Mucosa of stomach (tissue), 1 donor: ENCODE measurements around the gene RETREG3.
"Not testable (repeated sequence)": the region's sequence is repeated elsewhere in the genome, so short reads cannot be mapped to it uniquely, and the experiment has no call there.

Experiments
- H3K27me3 ChIP-seq: one replicate; pipeline ENCODE4 v1.7.0; 2013; ENCODE audit warnings: mild to moderate bottlenecking, low read length; ENCODE audit not compliant: control insufficient read depth, insufficient read depth
- H3K36me3 ChIP-seq: one replicate; pipeline ENCODE4 v1.7.0; 2013; ENCODE audit warnings: low read length; ENCODE audit not compliant: control insufficient read depth, insufficient read depth
- H3K4me1 ChIP-seq: one replicate; pipeline ENCODE4 v1.7.0; 2013; ENCODE audit warnings: mild to moderate bottlenecking, low read length; ENCODE audit not compliant: control insufficient read depth, insufficient read depth
- H3K4me3 ChIP-seq: one replicate; pipeline ENCODE4 v1.7.0; 2013; ENCODE audit warnings: low read length
- H3K9ac ChIP-seq: one replicate; pipeline ENCODE4 v1.7.0; 2013; ENCODE audit warnings: mild to moderate bottlenecking, low read length, moderate library complexity
- H3K9me3 ChIP-seq: one replicate; pipeline ENCODE4 v1.7.0; 2013; ENCODE audit warnings: mild to moderate bottlenecking, low read length, moderate library complexity; ENCODE audit not compliant: control insufficient read depth
- donor health status: Pancreatic carcinoma.

The RETREG3 gene

DNA sequence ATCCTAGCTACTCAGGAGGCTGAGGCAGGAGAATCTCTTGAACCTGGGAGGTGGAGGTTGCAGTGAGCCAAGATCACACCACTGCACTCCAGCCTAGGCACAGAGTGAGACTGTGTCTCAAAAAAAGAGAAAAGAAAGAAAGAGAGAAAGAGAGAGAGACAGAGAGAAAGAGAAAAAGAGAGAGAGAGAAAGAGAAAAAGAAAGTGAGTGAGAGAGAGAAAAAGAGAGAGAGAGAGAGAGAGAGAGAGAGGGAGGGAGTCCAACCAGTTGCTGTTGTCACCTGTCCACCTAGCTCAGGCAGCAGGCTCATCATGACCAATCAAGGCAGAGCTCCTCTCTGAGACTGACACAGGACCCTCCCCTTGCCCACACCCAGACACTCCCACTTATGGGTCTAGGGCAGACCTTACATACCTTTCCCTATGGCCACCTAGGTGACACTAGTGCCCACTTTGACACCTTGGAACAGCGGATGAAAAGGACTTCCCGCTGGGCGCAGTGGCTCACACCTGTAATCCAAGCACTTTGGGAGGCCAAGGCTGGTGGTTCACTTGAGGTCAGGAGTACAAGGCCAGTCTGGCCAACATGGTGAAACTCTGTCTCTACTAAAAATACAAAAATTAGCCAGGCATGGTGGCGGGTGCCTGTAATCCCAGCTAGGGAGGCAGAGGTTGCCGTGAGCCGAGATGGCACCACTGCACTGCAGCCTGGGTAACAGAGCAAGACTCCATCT is 18.0 kb upstream of the RETREG3 start:
- H3K36me3 ChIP-seq, H3K27me3 ChIP-seq, H3K9me3 ChIP-seq, H3K9ac ChIP-seq, H3K4me3 ChIP-seq: not testable (repeated sequence)
- H3K4me1 ChIP-seq = peaks cover 33% of the 10 kb centered on the region

DNA sequence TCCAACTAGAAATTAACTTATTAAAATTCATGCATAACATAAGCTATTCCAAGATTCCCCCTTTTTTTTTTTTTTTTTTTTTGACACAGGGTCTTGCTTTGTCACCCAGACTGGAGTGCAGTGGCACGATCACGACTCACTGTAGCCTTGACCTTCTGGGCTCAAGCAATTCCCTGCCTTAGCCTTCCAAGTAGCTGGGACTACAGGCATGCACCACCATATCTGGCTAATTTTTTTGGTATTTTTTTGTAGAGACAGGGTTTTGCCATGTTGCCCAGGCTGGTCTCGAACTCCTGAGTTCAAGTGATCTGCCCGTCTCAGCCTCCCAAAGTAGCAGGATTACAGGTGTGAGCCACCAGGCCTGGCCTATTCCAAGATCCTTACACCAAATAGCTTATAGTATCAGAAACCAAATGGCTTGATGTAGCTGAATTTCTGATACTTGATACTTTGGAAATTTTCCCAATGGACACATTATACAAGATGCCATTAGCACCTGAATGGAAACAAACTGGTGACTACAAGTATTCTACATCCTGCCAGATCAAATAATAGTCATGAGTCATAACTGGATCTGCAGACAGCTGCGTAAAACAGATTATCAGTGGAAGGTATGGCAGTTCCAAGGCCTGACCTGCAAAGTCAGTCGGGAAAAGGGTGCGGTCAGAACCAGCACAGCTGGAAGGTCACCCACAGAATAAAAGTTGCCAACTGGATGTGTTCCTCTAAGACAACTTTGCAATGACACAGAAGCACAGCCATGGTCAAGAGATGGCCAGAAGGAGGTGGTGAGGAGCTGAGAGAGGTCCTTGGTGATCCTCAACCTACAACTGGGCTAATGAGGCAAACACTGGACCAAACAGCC is 14.8 kb upstream of the RETREG3 start:
- no peaks in the 10 kb centered on the region for H3K9me3 ChIP-seq
- H3K4me1 ChIP-seq = peaks cover 42% of the 10 kb centered on the region
- no peaks in the 10 kb centered on the region for H3K36me3 ChIP-seq
- H3K4me3 ChIP-seq = no peak overlapping the region
- no peak overlapping the region for H3K9ac ChIP-seq
- no peaks in the 10 kb centered on the region for H3K27me3 ChIP-seq

DNA sequence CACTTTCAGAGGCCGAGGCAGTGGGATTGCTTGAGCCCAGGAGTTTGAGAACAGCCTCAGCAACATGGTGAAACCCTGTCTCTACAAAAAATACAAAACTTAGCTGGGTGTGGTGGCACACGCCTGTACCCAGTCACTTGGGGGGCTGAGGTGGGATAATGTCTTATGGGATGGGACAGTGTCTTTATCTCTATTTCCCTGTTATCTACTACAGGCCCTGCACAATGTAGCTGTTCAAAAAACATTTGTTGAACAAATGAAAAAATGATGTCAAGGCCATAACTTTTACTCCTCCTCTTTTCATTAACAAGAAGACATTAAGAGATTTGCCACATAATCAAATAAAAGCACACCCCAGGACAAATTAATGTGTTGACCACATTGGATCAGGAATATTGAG is 14.1 kb upstream of the RETREG3 start:
- H3K9me3 ChIP-seq = no peaks in the 10 kb centered on the region

DNA sequence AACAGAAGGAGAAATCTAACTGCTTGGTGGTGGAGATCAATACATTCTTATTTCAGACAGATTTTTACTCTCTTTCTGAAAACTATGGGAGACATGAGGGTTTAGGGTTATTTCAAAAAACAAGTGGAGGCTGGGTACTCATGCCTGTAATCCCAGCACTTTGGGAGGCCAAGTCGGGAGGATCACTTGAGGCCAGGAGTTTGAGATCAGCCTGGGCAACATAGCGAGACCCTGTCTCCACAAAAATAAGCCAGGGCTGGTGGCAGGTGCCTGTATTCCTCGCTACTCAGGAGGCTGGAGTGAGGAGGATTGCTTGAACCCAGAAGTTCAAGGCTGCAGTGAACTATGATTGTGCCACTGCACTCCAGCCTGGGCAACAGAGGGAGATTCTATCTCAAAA is 12.8 kb upstream of the RETREG3 start:
- not testable (repeated sequence) for H3K9me3 ChIP-seq, H3K36me3 ChIP-seq, H3K4me3 ChIP-seq, H3K9ac ChIP-seq, H3K27me3 ChIP-seq
- H3K4me1 ChIP-seq = peaks cover 45% of the 10 kb centered on the region

More for the DNA sequence above, 14.1 kb upstream of the RETREG3 start:
- no peak overlapping the region for H3K9ac ChIP-seq
- H3K36me3 ChIP-seq = no peaks in the 10 kb centered on the region
- peaks cover 46% of the 10 kb centered on the region for H3K4me1 ChIP-seq
- no peak overlapping the region for H3K4me3 ChIP-seq
- H3K27me3 ChIP-seq = no peaks in the 10 kb centered on the region

DNA sequence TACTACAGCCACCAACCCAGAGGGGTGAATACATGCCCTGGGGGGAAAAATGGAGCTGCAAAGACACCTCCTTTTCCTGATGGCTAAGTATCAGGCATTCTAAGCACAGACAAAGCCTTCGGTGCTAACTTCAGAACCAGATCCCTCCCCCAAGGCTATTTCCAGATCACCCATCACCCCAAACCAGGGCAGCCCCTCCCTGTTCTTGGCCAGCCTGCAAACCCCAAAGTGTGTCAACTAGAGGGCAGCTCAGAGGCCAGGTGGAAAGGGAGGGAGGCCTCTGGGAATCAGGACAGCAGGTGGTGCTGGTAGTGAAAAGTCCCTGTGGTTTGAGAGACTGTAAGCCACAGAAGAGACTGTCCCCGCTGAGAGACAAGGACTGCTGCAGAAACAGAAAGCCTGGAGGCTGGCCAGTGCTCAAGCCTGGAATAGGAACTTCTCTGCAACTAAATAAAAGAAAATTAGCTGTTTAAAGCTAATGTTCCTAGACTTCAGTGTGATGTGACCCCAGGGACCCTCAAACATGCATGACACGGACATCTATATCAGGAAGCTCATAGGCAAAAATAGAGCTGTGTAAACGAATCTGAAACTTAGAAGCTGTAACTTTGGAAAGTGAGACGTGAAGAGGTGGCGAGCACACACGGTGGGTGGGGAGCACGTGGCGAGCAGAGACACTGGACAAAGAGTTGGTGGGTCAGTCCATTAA is 9.4 kb upstream of the RETREG3 start:
- peaks cover 9% of the 10 kb centered on the region for H3K36me3 ChIP-seq
- H3K9ac ChIP-seq = peak overlapping the region; percentile 2
- peaks cover 30% of the 10 kb centered on the region for H3K4me1 ChIP-seq
- H3K9me3 ChIP-seq = no peaks in the 10 kb centered on the region
- H3K27me3 ChIP-seq = no peaks in the 10 kb centered on the region
- no peak overlapping the region for H3K4me3 ChIP-seq

DNA sequence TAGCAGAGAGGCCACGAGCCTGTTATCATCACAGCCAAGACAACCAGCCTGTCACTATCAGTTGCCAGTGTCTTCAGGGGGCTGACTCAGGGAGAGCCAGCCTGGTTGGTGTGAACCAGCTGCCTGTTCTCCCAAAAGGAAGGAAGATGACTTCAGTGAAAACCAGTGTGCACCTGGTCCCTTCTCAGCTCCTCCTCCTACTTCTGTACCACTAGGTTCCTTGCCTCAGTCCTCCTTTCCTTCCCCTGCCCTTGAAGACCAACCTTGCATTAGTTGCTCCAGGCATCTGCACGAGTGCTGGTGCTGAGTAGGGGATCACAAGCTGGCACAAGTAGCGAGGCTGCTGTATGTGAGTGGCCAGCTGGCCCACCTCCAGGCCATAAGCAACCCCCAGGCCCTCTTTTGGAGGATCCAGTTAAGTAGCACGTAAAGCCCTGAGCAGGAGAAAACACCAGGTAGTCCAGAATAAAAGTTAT is 8.8 kb upstream of the RETREG3 start:
- Histone ChIP-seq H3K4me1 (peaks cover 26% of the 10 kb centered on the region), H3K27me3 (no peaks in the 10 kb centered on the region), H3K9me3 (no peaks in the 10 kb centered on the region), H3K36me3 (peaks cover 9% of the 10 kb centered on the region), H3K4me3 (no peak overlapping the region), H3K9ac (no peak overlapping the region)

DNA sequence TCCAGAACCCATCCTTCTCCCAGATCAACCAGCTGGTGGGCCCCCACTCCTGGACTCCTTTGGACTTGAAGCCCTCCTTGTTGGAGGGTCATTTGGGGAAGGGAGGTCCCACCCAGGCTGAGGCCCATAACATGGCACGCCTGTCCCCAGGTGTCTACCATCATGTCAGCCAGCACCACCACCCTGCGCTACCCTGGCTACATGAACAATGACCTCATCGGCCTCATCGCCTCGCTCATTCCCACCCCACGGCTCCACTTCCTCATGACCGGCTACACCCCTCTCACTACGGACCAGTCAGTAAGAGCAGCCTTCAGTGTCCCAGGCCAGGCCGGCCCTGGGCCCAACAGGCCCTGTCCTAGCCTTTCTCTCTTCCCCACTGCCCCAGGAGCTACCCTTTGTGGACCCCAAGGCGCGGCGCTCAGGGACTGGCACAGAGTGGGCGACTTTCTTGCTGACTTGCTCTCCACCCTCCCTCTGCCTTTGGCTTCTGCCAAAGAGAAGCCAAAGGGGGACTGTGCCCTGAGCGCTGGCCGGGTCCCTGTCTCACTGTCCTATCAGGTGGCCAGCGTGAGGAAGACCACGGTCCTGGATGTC is 4.6 kb upstream of the RETREG3 start:
- Histone ChIP-seq H3K4me3 (no peak overlapping the region), H3K36me3 (peaks cover 9% of the 10 kb centered on the region), H3K9ac (no peak overlapping the region), H3K9me3 (no peaks in the 10 kb centered on the region), H3K4me1 (peaks cover 14% of the 10 kb centered on the region), H3K27me3 (no peaks in the 10 kb centered on the region)

DNA sequence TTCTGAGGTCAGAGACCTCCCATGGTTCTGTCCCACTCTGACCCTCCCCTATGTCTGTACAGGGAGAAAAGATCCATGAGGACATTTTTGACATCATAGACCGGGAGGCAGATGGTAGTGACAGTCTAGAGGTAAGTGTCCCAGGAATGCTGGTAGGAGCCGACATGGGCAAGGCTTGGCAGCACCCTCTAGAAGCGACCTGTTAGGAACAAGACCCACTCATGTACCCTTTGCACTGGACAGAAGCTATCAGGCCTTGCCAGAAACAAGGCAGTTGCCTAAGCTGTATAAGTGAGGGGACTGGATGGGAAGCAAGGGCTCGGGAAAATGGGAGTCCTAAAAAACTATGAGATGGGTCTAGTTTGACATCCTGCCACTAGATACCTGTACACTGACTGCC is 2.8 kb upstream of the RETREG3 start:
- peaks cover 5% of the 10 kb centered on the region for H3K4me1 ChIP-seq
- H3K36me3 ChIP-seq = peaks cover 9% of the 10 kb centered on the region
- no peaks in the 10 kb centered on the region for H3K27me3 ChIP-seq
- H3K9ac ChIP-seq = no peak overlapping the region
- no peaks in the 10 kb centered on the region for H3K9me3 ChIP-seq
- no peak overlapping the region for H3K4me3 ChIP-seq

DNA sequence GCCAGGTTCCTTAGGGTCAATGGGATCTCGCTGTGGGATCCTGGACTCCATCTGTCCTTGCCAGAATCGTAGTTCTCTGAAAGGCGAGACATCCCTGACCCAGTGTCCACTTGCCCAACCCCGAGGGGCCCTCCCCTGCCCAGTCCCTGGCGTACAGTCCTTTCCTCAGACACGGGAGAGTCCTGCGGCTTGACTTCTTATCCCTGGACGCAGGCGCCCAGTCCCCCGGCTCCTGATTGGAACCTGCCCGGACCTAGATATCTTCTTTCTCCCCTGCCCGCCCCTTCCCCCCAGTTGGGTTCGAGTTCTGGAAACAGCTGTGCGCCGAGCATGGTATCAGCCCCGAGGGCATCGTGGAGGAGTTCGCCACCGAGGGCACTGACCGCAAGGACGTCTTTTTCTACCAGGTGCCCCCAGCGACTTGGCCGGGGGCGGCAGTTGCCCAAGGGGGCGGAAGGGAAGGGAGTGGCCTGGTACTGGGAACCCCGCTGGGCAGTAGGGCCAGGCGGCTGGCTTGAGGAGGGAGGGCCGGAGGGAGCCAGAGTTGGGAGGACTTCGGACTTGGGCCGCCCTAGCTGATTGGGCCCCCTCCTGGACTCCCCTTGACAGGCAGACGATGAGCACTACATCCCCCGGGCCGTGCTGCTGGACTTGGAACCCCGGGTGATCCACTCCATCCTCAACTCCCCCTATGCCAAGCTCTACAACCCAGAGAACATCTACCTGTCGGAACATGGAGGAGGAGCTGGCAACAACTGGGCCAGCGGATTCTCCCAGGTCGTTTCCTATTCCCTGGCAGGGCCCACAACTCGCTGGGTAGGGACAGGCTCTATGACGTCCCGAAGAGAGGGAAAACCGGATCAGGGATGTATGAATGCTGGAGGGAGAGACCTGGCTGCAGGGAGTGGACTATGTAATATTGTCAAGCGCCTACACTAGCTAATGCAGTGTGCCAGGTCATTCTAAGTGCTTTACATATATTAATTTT is 934 bp upstream of the RETREG3 start:
- Histone ChIP-seq H3K4me3 (peak overlapping the region; percentile 23), H3K9ac (peak overlapping the region; percentile 64)
- not testable (repeated sequence) for H3K9me3 ChIP-seq, H3K4me1 ChIP-seq, H3K27me3 ChIP-seq, H3K36me3 ChIP-seq

DNA sequence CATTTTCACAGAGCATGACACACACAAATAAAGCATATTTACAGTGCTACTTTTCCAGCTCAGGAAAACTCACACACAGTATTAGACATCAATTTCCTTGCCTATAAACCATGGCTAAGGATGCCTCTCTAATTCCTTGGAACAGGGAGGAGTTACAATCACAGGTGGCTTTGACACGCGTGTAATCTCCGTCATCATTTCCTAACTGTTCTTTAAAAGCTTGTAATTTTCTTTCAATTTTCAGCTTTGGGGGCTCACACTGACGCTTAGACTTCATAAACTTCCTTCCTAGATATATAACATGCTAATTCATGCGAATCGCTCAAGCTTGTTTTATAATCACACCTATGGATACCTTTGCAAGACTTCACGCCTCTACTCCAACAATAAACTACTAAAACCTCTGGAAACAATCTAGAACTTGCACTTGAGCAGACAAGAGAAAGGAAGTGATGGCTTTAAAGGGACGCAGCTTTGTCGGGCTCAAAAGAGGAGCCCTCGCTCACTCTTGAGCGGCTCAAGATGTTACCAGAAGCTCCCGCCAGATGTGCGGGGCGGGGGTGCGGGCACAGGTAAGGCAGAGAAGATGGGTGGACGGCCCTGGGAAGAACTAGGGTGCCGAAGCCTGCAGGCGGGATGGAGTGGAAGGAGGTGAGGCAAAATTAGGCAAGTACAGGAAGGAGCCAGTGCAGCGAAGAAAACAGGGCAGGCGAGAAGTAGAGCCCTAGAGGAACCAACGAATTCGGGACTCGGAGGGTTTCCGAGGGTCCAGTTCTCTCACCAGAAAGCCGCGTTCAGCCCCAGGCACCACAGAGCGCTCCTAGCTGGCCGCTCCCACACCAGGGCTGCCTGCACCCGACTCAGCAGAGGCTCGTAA is 631 bp downstream of the RETREG3 start:
- no peaks in the 10 kb centered on the region for H3K9me3 ChIP-seq
- H3K4me3 ChIP-seq = peak overlapping the region; percentile 88
- H3K4me1 ChIP-seq = peaks cover 5% of the 10 kb centered on the region
- no peaks in the 10 kb centered on the region for H3K27me3 ChIP-seq
- H3K9ac ChIP-seq = peak overlapping the region; percentile 94
- H3K36me3 ChIP-seq = no peaks in the 10 kb centered on the region
